HG03135 (cell line): ENCODE results near the gene ITPKB.
"Not testable (repeated sequence)": the region's sequence is repeated elsewhere in the genome, so short reads cannot be mapped to it uniquely, and the experiment has no call there.

Experiments
- ATAC-seq: cut with Tn5 transposase; IDR thresholded peaks from one replicate; pipeline ENCODE4 v1.9.1; 2021; ENCODE audit warnings: mild to moderate bottlenecking, moderate library complexity; ENCODE audit not compliant: unreplicated experiment

ITPKB gene

GRCh38 chr1:226761322-226761721, 22.2 kb upstream of the ITPKB start:
- no peak for ATAC-seq

- ATAC-seq, result no peak
Observed at GRCh38 chr1:226754793-226755533, 15.9 kb upstream of the ITPKB start.

- no peak for ATAC-seq
Observed at GRCh38 chr1:226754097-226754496, 15.0 kb upstream of the ITPKB start.

- no peak for ATAC-seq
Observed at GRCh38 chr1:226751703-226752102, 12.6 kb upstream of the ITPKB start.

GRCh38 chr1:226751214-226751613, 12.1 kb upstream of the ITPKB start:
- no peak for ATAC-seq

- no peak for ATAC-seq
Observed at GRCh38 chr1:226749467-226749866, 10.4 kb upstream of the ITPKB start.

GRCh38 chr1:226748306-226748705, 9.2 kb upstream of the ITPKB start:
- ATAC-seq, result no peak

GRCh38 chr1:226747519-226748263, 8.6 kb upstream of the ITPKB start:
- not testable (repeated sequence) for ATAC-seq

GRCh38 chr1:226743259-226743658, 4.2 kb upstream of the ITPKB start:
- no peak for ATAC-seq

- no peak for ATAC-seq
Observed at GRCh38 chr1:226741009-226741408, 1.9 kb upstream of the ITPKB start.

GRCh38 chr1:226739696-226740065, 599 bp upstream of the ITPKB start:
- ATAC-seq, result no peak

GRCh38 chr1:226738421-226738994, 574 bp downstream of the ITPKB start:
- peak; percentile 14 for ATAC-seq

- peak; percentile 19 for ATAC-seq
Observed at GRCh38 chr1:226737819-226738420, 1.2 kb downstream of the ITPKB start.

GRCh38 chr1:226736908-226737818, 1.9 kb downstream of the ITPKB start:
- ATAC-seq, result peak; percentile 43

- ATAC-seq, result no peak
Observed at GRCh38 chr1:226736001-226736907, 2.8 kb downstream of the ITPKB start.

GRCh38 chr1:226735576-226735975, 3.5 kb downstream of the ITPKB start:
- no peak for ATAC-seq

GRCh38 chr1:226734611-226735153, 4.4 kb downstream of the ITPKB start:
- ATAC-seq, result no peak

- no peak for ATAC-seq
Observed at GRCh38 chr1:226733876-226734275, 5.2 kb downstream of the ITPKB start.

- no peak for ATAC-seq
Observed at GRCh38 chr1:226733304-226733703, 5.8 kb downstream of the ITPKB start.
